Retinal pigment epithelial cell (primary cell): Measurements from ENCODE around the gene PACSIN2.

ENCODE experiments used
- DNase-seq: peaks from one replicate; pipeline ENCODE4 v3.0.0-alpha.2; 2010; ENCODE audit warnings: low read depth
- H3K4me3 ChIP-seq: 2 replicates; pipeline ENCODE4 v1.5.1; 2011; ENCODE audit warnings: mild to moderate bottlenecking, low read length, control low read depth, moderate library complexity
- CTCF ChIP-seq: conservative IDR thresholded peaks from 2 replicates; pipeline ENCODE4 v1.5.1; 2011; ENCODE audit warnings: low read depth, low read length, control low read depth, inconsistent platforms

The PACSIN2 gene

GRCh38 chr22:42945736-42946135 is 69.2 kb downstream of the PACSIN2 start:
- H3K4me3 ChIP-seq: no peak overlapping the region
- no peak for DNase-seq
- no peak for TF ChIP-seq CTCF

GRCh38 chr22:42945027-42945426 is 69.9 kb downstream of the PACSIN2 start:
- TF ChIP-seq CTCF: no peak
- H3K4me3 ChIP-seq: no peak overlapping the region
- no peak for DNase-seq

GRCh38 chr22:42944409-42944808 is 70.5 kb downstream of the PACSIN2 start:
- no peak overlapping the region for H3K4me3 ChIP-seq
- TF ChIP-seq CTCF: no peak
- no peak for DNase-seq

- no peak for DNase-seq
- H3K4me3 ChIP-seq: no peak overlapping the region
- TF ChIP-seq CTCF: no peak
Observed at GRCh38 chr22:42943981-42944380, 71.0 kb downstream of the PACSIN2 start.

- no peak overlapping the region for H3K4me3 ChIP-seq
- DNase-seq: no peak
- no peak for TF ChIP-seq CTCF
Observed at GRCh38 chr22:42942351-42942750, 72.6 kb downstream of the PACSIN2 start.

- H3K4me3 ChIP-seq: no peak overlapping the region
- no peak for TF ChIP-seq CTCF
- peak; percentile 68 for DNase-seq
Observed at GRCh38 chr22:42939941-42940653, 74.9 kb downstream of the PACSIN2 start.

GRCh38 chr22:42939451-42939881 is 75.5 kb downstream of the PACSIN2 start:
- H3K4me3 ChIP-seq: no peak overlapping the region
- no peak for TF ChIP-seq CTCF

More at GRCh38 chr22:42939451-42939881, 75.5 kb downstream of the PACSIN2 start:
- no peak for DNase-seq
